Peyer's patch (tissue), 4 donors: ENCODE results near the gene SLC36A3. TPM values are rescaled to one million over a fixed set of nuclear protein-coding genes. Genes with fewer than 3 reads are reported as not detected.

Experiments
- DNase-seq, 3 donors: peaks; one replicate each; pipeline ENCODE4 v3.0.0-alpha.2; 2017 to 2019
- H3K27ac ChIP-seq, 4 donors: fragments of 200-600 bp; sonication (generic); one replicate each; pipeline ENCODE4 v1.5.1; 2016 to 2019
- H3K27me3 ChIP-seq, 2 donors: fragments of 200-600 bp; sonication (generic); one replicate each; pipeline ENCODE4 v1.5.1; 2019
- H3K36me3 ChIP-seq, 3 donors: fragments of 200-600 bp; sonication (generic); one replicate each; pipeline ENCODE4 v1.5.1; 2016 to 2019
- H3K4me1 ChIP-seq, 4 donors: fragments of 200-600 bp; sonication (generic); one replicate each; pipeline ENCODE4 v1.5.1; 2016 to 2019
- H3K4me3 ChIP-seq, 4 donors: fragments of 200-600 bp; sonication (generic); 1 replicate in 3 of 4; 2 replicates in 1 of 4; pipeline ENCODE4 v1.5.1; 2016 to 2019; ENCODE audit warnings: mild to moderate bottlenecking in 1 of 4
- H3K9me3 ChIP-seq, 4 donors: fragments of 200-600 bp; sonication (generic); one replicate each; pipeline ENCODE4 v1.5.1; 2016 to 2019; ENCODE audit warnings: mild to moderate bottlenecking in 1 of 4
- CTCF ChIP-seq, 6 experiments: fragments of 450-650 bp in 4 of 6; fragments of 200-600 bp in 2 of 6; sonication (generic) in 1 of 6; IDR thresholded peaks; one replicate each; pipeline ENCODE4 v1.5.1; 2017 to 2019; ENCODE audit warnings: antibody characterized with exemption in 6 of 6, mild to moderate bottlenecking in 3 of 6, moderate library complexity in 1 of 6
- POLR2A ChIP-seq, 2 donors: fragments of 450-650 bp; IDR thresholded peaks; one replicate each; pipeline ENCODE4 v1.5.1; 2017; ENCODE audit warnings: antibody characterized with exemption in 2 of 2, mild to moderate bottlenecking in 2 of 2, moderate library complexity in 2 of 2
- total RNA-seq, 4 donors: library from RNA; depleted of rRNA; stranded (reverse); fragments of >200 nt; gene quantifications; one replicate each; pipeline ENCODE4 v1.1.0, GENCODE V29; 2016

Gene SLC36A3
- total RNA-seq: not detected

GRCh38 chr5:151303666-151304065, at the start of gene SLC36A3:
Gene SLC36A3, minus strand, starts transcription at chr5:151303766. Its CDS starts 412 bp downstream, at chr5:151303354.
- Histone ChIP-seq H3K27me3 (no peaks in the 10 kb centered on the region), H3K4me1 (no peaks in the 10 kb centered on the region), H3K4me3 (no peak within 1 kb of the TSS), H3K36me3 (no peaks in the 10 kb centered on the region), H3K9me3 (no peaks in the 10 kb centered on the region), H3K27ac (no peak within 1 kb of the TSS)
- TF ChIP-seq CTCF (IDR thresholded peaks at IDR 0.05) (no peak), POLR2A (IDR thresholded peaks at IDR 0.05) (no peak)
- DNase-seq: no peak

GRCh38 chr5:151351671-151352070, 48.1 kb upstream of the SLC36A3 start:
- DNase-seq: no peak
- H3K4me1 ChIP-seq: no peaks in the 10 kb centered on the region
- no peak overlapping the region for H3K27ac ChIP-seq
- H3K4me3 ChIP-seq: no peak overlapping the region
- TF ChIP-seq POLR2A (IDR thresholded peaks at IDR 0.05): no peak
- TF ChIP-seq CTCF (IDR thresholded peaks at IDR 0.05): no peak
- no peaks in the 10 kb centered on the region for H3K36me3 ChIP-seq
- H3K27me3 ChIP-seq: no peaks in the 10 kb centered on the region
- no peaks in the 10 kb centered on the region for H3K9me3 ChIP-seq

GRCh38 chr5:151348789-151349188, 45.2 kb upstream of the SLC36A3 start:
- no peak for TF ChIP-seq CTCF (IDR thresholded peaks at IDR 0.05)
- no peak for TF ChIP-seq POLR2A (IDR thresholded peaks at IDR 0.05)

GRCh38 chr5:151347369-151347768, 43.8 kb upstream of the SLC36A3 start, which contains the start of gene SLC36A2:
Gene SLC36A2, minus strand, starts transcription at chr5:151347559. Its CDS starts 99 bp downstream, at chr5:151347460.
- H3K27me3 ChIP-seq: no peaks in the 10 kb centered on the region
- no peaks in the 10 kb centered on the region for H3K9me3 ChIP-seq
- H3K36me3 ChIP-seq: no peaks in the 10 kb centered on the region
- no peak within 1 kb of the TSS for H3K27ac ChIP-seq
- no peaks in the 10 kb centered on the region for H3K4me1 ChIP-seq
- no peak for DNase-seq
- TF ChIP-seq POLR2A (IDR thresholded peaks at IDR 0.05) (no peak), CTCF (IDR thresholded peaks at IDR 0.05) (no peak)
- H3K4me3 ChIP-seq: no peak within 1 kb of the TSS

More at GRCh38 chr5:151348789-151349188, 45.2 kb upstream of the SLC36A3 start:
- Histone ChIP-seq H3K36me3 (no peaks in the 10 kb centered on the region), H3K9me3 (no peaks in the 10 kb centered on the region), H3K27me3 (no peaks in the 10 kb centered on the region), H3K4me1 (no peaks in the 10 kb centered on the region), H3K4me3 (no peak overlapping the region), H3K27ac (no peak overlapping the region)
- no peak for DNase-seq

- TF ChIP-seq CTCF (IDR thresholded peaks at IDR 0.05) (no peak), POLR2A (IDR thresholded peaks at IDR 0.05) (no peak)
- Histone ChIP-seq H3K4me3 (no peak overlapping the region), H3K9me3 (no peaks in the 10 kb centered on the region), H3K27ac (no peak overlapping the region), H3K36me3 (no peaks in the 10 kb centered on the region), H3K27me3 (no peaks in the 10 kb centered on the region), H3K4me1 (no peaks in the 10 kb centered on the region)
- DNase-seq: no peak
Measured at GRCh38 chr5:151345808-151346478, 42.4 kb upstream of the SLC36A3 start.
